Stomach (tissue), 4 donors: ENCODE data around the gene SLC38A10.

Experiments
- POLR2A ChIP-seq, 4 donors: fragments of 450-650 bp; IDR thresholded peaks; one replicate each; pipeline ENCODE4 v1.6.1; 2016; ENCODE audit warnings: antibody characterized with exemption in 4 of 4, control low read depth in 2 of 4, mild to moderate bottlenecking in 1 of 4, moderate library complexity in 1 of 4
- TF ChIP-seq, protein P1 (sequence below), 7 experiments: fragments of 450-650 bp in 4 of 7; fragments of 200-600 bp in 3 of 7; sonication (generic) in 3 of 7; IDR thresholded peaks; one replicate each; pipeline ENCODE4 v1.5.1; 2016 to 2019; ENCODE audit warnings: antibody characterized with exemption in 7 of 7, control low read depth in 2 of 7, mild to moderate bottlenecking in 1 of 7

DNA sequence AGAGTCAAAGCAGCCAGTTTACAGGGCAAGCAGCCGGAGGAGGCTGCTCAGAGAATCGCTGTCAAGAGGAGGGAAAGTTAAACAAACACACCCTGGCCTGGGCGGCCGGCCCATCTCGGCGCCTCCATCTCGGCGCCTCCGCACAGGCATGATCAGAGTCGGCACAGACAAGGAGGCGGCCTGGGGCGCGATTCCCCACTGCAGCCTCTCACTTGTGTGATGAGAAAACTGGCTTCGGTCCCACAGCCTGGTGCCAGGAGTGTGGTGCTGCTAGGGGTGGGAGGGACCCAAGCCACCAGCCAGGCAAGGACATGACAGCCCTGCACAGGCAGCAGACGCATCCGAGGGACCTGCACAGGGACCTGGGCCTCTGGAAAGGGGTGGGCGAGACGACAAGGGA is 17.7 kb downstream of the SLC38A10 start:
- no peak for TF ChIP-seq POLR2A (IDR thresholded peaks at IDR 0.05)
- TF ChIP-seq, protein P1, sequence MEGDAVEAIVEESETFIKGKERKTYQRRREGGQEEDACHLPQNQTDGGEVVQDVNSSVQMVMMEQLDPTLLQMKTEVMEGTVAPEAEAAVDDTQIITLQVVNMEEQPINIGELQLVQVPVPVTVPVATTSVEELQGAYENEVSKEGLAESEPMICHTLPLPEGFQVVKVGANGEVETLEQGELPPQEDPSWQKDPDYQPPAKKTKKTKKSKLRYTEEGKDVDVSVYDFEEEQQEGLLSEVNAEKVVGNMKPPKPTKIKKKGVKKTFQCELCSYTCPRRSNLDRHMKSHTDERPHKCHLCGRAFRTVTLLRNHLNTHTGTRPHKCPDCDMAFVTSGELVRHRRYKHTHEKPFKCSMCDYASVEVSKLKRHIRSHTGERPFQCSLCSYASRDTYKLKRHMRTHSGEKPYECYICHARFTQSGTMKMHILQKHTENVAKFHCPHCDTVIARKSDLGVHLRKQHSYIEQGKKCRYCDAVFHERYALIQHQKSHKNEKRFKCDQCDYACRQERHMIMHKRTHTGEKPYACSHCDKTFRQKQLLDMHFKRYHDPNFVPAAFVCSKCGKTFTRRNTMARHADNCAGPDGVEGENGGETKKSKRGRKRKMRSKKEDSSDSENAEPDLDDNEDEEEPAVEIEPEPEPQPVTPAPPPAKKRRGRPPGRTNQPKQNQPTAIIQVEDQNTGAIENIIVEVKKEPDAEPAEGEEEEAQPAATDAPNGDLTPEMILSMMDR (IDR thresholded peaks at IDR 0.05): no peak
